Bronchial epithelial cell (primary cell): ENCODE results near the gene WNK2. TPM values are rescaled to one million over a fixed set of nuclear protein-coding genes. Genes with fewer than 3 reads are reported as not detected.

ENCODE experiments used
- DNase-seq: peaks from one replicate; pipeline ENCODE4 v3.0.0-alpha.2; 2010; ENCODE audit warnings: low read depth
- FAIRE-seq: peaks from 2 replicates; lab custom pipeline; 2011; peaks lifted over from hg19 to GRCh38; lab: Jason Lieb, UNC
- H3K27me3 ChIP-seq: 2 replicates; pipeline ENCODE4 v1.5.1; 2011; ENCODE audit warnings: low read length; ENCODE audit not compliant: control insufficient read depth, insufficient read depth
- H3K36me3 ChIP-seq: 2 replicates; pipeline ENCODE4 v1.5.1; 2011; ENCODE audit warnings: low read length; ENCODE audit not compliant: control insufficient read depth, insufficient read depth
- H3K4me3 ChIP-seq: 2 replicates; pipeline ENCODE4 v1.5.1; 2011; ENCODE audit warnings: mild to moderate bottlenecking, low read depth, low read length, control low read depth
- CTCF ChIP-seq: IDR thresholded peaks from 2 replicates; pipeline ENCODE4 v1.5.1; 2011; ENCODE audit warnings: mild to moderate bottlenecking, moderate library complexity, low read length, control low read depth, inconsistent platforms; ENCODE audit not compliant: insufficient read depth, severe bottlenecking
- total RNA-seq: library from RNA; depleted of rRNA; stranded (reverse); fragments of >200 nt; gene quantifications from 2 replicates; pipeline ENCODE4 v1.2.1, GENCODE V29; 2014

Gene WNK2
- total RNA-seq, 1 donor from 2014 or later: under 0.01 TPM

- TF ChIP-seq CTCF: no peak
- DNase-seq (peak; percentile 65), FAIRE-seq (no peak)
These were observed 105.2 kb downstream of the WNK2 start for GRCh38 chr9:93288891-93289883.

GRCh38 chr9:93290495-93291434, 106.8 kb downstream of the WNK2 start:
- FAIRE-seq (peak; percentile 79), DNase-seq (no peak)
- H3K27me3 ChIP-seq: peaks cover 9% of the 10 kb centered on the region
- TF ChIP-seq CTCF: no peak
- H3K4me3 ChIP-seq: no peak overlapping the region
- no peaks in the 10 kb centered on the region for H3K36me3 ChIP-seq

More at GRCh38 chr9:93288891-93289883, 105.2 kb downstream of the WNK2 start:
- Histone ChIP-seq H3K4me3 (no peak overlapping the region), H3K36me3 (no peaks in the 10 kb centered on the region), H3K27me3 (peaks cover 8% of the 10 kb centered on the region)

- H3K4me3 ChIP-seq: no peak overlapping the region
- H3K36me3 ChIP-seq: no peaks in the 10 kb centered on the region
- FAIRE-seq: no peak
- peaks cover 9% of the 10 kb centered on the region for H3K27me3 ChIP-seq
- DNase-seq: no peak
- TF ChIP-seq CTCF: no peak
These were observed 107.8 kb downstream of the WNK2 start for GRCh38 chr9:93291536-93292287.

GRCh38 chr9:93292288-93292615, 108.3 kb downstream of the WNK2 start:
- no peak for DNase-seq
- H3K36me3 ChIP-seq: no peaks in the 10 kb centered on the region
- FAIRE-seq: peak; percentile 50
- peaks cover 9% of the 10 kb centered on the region for H3K27me3 ChIP-seq
- no peak overlapping the region for H3K4me3 ChIP-seq
- TF ChIP-seq CTCF: no peak

GRCh38 chr9:93292664-93293328, 108.9 kb downstream of the WNK2 start:
- DNase-seq (no peak), FAIRE-seq (no peak)
- no peak for TF ChIP-seq CTCF
- Histone ChIP-seq H3K36me3 (no peaks in the 10 kb centered on the region), H3K4me3 (no peak overlapping the region), H3K27me3 (peaks cover 9% of the 10 kb centered on the region)
